Urothelium cell line (cell line): ENCODE measurements around the gene CHIA.

Source experiments
- DNase-seq: peaks from one replicate; pipeline ENCODE4 v3.0.0; 2011; ENCODE audit warnings: low spot score, mixed read lengths
- FAIRE-seq: peaks from 2 replicates; lab custom pipeline; 2011; peaks lifted over from hg19 to GRCh38; lab: Jason Lieb, UNC

CHIA gene

GRCh38 chr1:111290630-111291029 is at the start of gene CHIA:
Gene CHIA, plus strand, starts transcription at chr1:111290851. Its CDS starts 19,617 bp downstream, at chr1:111310468.
- FAIRE-seq = no peak
- DNase-seq = no peak

- FAIRE-seq = no peak
- DNase-seq = no peak
Measured at GRCh38 chr1:111241797-111242196, 48.9 kb upstream of the CHIA start.

DNA sequence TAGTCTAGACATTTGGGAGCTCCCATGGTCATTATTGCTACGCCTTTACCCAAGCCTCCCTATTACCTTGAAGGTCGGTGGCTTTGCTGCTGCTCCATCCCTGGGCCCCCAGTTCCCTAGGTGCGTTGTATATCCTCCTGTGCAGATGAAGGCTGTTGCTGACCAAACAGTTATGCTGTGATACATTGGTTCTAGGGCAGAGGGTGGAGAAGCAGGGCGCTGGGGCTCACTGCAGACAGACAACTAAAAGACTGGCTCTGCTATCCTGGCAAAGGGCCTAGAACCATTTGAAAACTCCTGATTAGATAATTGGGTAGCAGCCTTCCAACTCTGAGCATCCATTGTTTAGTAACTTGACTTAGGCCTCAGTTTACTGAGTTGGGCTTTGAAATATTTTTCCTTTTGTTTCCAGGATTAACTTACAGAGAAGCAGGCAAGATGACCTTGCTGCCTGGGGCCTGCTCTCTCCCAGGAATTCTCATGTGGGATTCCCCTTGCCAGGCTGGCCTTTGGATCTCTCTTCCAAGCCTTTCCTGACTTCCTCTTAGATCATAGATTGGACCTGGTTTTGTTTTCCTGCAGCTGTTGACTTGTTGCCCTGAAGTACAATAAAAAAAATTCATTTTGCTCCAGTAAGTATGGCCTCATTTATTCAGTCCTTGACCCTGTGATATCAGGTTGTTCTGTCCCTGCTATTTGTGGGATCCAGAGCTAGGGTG is 47.7 kb upstream of the CHIA start:
- no peak for DNase-seq
- no peak for FAIRE-seq

DNA sequence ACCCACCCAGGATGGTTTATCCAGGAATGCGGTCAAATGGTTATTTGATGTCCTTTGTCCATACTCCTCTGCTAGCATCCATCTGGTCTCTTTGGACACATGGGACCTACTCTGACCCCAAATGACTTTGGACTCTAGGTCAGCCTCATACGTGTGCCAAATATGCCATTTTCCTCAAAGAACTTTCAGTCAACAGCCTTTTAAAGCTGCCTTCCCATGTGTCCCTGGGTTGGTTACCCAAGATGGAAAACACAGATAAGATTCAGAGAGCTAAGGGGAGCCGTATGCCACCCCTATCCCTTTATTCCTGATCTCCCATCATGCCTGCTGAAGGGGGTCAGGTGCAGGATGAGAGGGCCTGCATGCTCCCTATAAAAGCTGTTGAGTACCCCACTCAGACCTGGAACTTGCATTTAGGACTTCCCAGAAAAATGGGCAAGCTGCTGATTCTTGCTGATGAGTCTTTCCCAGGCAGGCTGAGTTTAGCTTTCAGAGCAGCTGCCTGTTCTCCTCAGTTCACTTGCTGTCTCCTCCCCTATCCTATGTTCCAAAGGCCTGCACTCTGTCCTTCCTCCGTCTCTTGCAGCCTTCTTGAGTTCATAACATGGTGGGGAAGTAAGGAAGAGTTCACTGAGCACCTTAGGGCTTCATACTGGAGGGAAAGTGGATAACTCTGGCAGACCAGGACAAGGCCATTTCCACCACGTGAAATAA is 43.4 kb upstream of the CHIA start:
- FAIRE-seq (no peak), DNase-seq (no peak)

GRCh38 chr1:111249960-111250359 is 40.7 kb upstream of the CHIA start:
- DNase-seq (no peak), FAIRE-seq (no peak)

DNA sequence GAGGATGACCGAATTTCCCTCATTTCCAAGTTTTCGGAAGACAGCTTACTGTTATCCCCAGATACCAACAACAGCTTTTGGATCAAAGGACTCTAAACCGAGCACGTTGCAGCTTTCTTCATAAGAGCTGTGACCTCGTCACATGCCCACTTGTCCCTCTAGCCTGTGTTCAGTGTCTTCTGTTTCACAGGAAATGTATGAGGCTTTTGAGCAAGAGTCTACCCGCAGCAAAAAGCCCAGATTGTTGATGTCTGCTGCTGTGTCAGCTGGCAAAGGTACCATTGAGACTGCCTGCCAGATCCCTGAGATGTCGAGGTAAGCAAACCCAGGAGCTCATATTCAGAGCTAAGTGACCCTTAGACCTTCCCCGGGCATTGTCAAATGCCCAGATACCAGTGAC is 39.1 kb upstream of the CHIA start:
- FAIRE-seq (no peak), DNase-seq (no peak)

GRCh38 chr1:111252786-111253185 is 37.9 kb upstream of the CHIA start:
- DNase-seq = no peak
- no peak for FAIRE-seq

GRCh38 chr1:111253876-111254275 is 36.8 kb upstream of the CHIA start:
- no peak for DNase-seq
- no peak for FAIRE-seq

- DNase-seq = no peak
- no peak for FAIRE-seq
Measured at GRCh38 chr1:111256988-111257658, 33.5 kb upstream of the CHIA start.

DNA sequence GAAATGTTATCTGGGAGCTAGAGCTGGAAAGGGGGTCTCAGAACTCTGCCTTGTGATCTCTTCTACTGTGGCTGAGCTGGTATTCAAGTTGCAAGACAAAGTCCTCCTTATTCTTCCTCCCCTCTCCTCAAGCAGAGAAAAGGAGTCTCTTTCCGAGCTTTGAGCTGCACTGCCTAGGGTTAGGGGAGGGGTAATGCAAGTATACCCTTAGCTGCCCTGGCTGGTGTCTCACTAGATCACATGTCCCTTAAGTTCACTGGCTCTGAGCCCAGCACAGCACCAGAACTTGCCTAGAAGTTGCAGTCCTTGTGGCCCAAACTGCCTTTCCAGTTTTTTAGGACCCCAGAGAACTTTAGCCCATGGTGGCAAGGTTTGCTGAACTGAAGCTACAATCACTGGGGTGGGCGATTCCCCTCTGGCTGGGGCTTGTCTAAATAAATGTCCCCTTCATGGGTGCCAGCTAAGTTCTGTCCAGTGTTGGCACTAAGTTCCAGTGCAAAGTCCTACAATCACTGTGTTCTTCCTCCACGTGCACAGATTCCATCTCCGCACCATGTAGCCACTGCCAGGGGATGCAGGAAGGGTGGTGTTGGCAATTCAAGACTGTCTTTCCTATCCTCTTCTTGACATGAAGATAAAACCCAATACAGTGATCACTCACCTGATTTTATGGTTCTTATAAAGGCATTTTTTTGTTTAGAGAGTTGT is 22.7 kb upstream of the CHIA start:
- FAIRE-seq (peak; percentile 42), DNase-seq (no peak)

GRCh38 chr1:111269825-111270406 is 20.7 kb upstream of the CHIA start:
- FAIRE-seq (no peak), DNase-seq (no peak)

- DNase-seq (no peak), FAIRE-seq (peak; percentile 35)
Measured at GRCh38 chr1:111270771-111271463, 19.7 kb upstream of the CHIA start.

DNA sequence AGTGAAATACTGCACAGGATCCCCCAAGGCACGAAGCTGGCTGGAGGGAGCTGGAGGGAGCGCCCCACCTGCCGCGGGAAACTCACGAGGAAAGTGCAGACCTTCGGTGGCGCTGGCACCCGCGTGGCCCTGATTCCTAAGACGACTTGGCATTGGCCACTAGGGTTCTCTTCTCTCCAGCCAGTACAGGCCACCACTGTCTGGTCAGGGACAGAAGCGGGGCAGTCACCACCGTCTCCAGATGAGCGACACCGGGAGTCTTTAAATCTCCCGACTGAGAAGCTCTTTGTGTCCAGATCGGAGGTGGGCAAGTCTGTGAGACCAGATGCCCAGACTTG is 19.2 kb upstream of the CHIA start:
- no peak for DNase-seq
- FAIRE-seq = no peak

GRCh38 chr1:111272081-111272480 is 18.6 kb upstream of the CHIA start:
- FAIRE-seq (no peak), DNase-seq (no peak)

DNA sequence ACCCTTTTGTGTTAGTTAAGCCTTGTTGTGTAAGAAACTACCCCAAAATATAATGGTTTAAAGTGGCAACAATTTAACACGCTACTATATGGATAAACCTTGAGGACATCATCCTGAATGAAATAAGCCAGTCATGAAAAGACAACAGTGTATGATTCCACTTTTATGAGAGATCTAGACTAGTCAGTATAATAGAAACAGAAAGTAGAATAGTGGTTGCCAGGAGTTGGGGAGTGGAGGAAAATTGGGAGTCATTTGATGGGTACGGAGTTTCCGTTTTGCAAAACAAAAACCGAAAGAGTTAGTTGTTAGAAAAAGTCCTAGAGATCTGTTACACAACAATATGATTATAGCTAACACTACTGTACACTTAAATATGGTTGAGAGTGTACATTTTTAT is 16.0 kb upstream of the CHIA start:
- FAIRE-seq (no peak), DNase-seq (no peak)

- FAIRE-seq (no peak), DNase-seq (peak; percentile 33)
Measured at GRCh38 chr1:111275079-111275478, 15.6 kb upstream of the CHIA start.

DNA sequence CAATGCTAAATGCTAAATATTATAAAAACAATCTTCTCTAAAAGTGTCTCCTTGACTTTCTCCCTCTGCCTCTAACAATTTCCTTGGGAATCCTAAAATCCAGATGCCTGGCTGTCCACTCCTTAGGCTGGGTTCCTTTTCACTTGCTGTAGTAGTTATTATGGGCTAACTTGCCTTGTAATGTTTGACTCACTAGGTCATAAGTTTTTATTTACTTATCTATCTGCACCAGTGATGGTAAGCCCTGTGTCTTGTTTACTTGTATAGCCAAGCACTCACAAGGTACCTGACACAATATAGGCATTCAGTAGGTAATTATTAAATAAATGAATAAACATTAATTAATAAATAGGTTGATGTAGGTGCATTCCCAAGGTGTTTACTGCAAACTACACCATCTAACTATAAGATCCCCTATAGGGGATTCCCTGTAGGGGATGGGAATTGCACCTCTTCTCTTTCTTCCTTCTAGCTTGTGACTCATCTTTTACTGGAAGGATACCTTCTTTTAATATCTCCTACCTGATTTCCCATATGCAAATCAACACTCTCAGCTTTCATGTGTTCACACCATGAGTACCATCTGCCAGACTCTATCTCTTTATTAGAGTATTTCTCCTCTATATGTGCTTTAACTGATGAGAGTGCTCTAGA is 14.7 kb upstream of the CHIA start:
- FAIRE-seq (no peak), DNase-seq (no peak)

DNA sequence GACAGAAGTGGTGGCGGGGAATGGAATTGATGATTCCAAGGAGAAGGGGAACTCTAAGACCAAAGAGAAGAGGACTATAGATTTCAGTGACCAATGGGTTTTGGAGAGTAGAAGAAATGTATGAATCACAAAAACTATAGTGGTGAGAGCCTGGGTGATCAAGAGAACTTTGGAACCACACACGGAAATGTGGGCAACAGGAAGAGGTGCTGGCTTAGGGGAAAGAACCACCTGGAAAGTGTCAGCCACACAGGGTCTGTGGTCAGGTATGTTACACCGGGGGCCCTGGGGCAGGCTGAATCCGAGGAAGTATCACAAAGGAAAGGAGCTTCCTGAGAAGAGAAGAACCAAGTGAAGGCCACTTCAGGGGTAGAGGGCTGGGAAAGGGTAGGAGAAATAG is 11.5 kb upstream of the CHIA start:
- no peak for FAIRE-seq
- DNase-seq = no peak

GRCh38 chr1:111280267-111280666 is 10.4 kb upstream of the CHIA start:
- DNase-seq (no peak), FAIRE-seq (no peak)

DNA sequence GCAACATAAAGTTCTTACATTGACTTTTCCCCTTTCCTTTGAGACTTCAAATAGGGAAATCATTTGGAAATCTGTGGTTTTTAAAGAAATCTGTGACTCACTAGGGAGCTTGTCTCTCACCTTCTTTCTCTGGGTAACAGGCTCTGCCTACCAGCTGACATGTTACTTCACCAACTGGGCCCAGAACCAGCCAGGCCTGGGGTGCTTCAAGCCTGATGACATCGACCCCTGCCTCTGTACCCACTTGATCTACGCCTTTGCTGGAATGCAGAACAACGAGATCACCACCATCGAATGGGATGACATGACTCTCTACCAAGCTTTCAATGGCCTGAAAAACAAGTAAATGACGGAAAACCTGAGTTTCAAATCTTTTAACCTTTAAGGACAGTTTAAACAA is 9.2 kb upstream of the CHIA start:
- no peak for FAIRE-seq
- no peak for DNase-seq
